Loucy (cell line): ENCODE measurements around the gene FER.

Source experiments
- EZH2phosphoT487 ChIP-seq: fragments of 200-600 bp; IDR thresholded peaks from 2 replicates; pipeline ENCODE4 v1.6.1; 2018; ENCODE audit warnings: antibody characterized with exemption, mild to moderate bottlenecking, moderate library complexity, borderline replicate concordance
- TF ChIP-seq, protein P1 (sequence below): fragments of 200-600 bp; sonication (generic); conservative IDR thresholded peaks from 2 replicates; pipeline ENCODE4 v1.5.1; 2014; ENCODE audit warnings: mild to moderate bottlenecking, antibody characterized with exemption, low read length

DNA sequence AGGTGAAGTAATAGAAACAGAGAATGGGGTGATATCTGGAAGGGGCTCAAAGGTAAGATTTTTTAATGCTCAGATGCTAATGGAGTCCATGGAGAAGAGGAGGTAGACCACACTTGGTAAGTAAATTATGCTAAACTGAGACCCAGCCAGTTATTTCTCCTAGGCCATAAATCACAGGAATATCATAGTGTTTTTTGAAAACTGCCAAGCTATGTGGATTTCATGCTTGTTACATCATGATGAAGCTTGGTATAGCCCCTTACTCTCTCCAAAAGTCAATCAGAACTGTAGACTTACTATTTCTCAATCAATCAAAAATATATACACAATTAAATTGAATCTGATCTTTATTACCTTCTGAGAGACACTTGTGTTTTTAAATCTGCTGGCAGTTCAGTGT lies 409.2 kb downstream of the FER start:
- TF ChIP-seq, protein P1, sequence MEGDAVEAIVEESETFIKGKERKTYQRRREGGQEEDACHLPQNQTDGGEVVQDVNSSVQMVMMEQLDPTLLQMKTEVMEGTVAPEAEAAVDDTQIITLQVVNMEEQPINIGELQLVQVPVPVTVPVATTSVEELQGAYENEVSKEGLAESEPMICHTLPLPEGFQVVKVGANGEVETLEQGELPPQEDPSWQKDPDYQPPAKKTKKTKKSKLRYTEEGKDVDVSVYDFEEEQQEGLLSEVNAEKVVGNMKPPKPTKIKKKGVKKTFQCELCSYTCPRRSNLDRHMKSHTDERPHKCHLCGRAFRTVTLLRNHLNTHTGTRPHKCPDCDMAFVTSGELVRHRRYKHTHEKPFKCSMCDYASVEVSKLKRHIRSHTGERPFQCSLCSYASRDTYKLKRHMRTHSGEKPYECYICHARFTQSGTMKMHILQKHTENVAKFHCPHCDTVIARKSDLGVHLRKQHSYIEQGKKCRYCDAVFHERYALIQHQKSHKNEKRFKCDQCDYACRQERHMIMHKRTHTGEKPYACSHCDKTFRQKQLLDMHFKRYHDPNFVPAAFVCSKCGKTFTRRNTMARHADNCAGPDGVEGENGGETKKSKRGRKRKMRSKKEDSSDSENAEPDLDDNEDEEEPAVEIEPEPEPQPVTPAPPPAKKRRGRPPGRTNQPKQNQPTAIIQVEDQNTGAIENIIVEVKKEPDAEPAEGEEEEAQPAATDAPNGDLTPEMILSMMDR: no peak
- no peak for TF ChIP-seq EZH2phosphoT487
